Measurements from ENCODE around the gene LIPA. TPM values are rescaled to one million over a fixed set of nuclear protein-coding genes. Genes with fewer than 3 reads are reported as not detected.

LIPA gene
- total RNA-seq, 5 donors from 2014 or later (not counting 1 experiment from before 2014, with no cell fraction given) = 23.2 to 38.2 (median 33.6) TPM

DNA sequence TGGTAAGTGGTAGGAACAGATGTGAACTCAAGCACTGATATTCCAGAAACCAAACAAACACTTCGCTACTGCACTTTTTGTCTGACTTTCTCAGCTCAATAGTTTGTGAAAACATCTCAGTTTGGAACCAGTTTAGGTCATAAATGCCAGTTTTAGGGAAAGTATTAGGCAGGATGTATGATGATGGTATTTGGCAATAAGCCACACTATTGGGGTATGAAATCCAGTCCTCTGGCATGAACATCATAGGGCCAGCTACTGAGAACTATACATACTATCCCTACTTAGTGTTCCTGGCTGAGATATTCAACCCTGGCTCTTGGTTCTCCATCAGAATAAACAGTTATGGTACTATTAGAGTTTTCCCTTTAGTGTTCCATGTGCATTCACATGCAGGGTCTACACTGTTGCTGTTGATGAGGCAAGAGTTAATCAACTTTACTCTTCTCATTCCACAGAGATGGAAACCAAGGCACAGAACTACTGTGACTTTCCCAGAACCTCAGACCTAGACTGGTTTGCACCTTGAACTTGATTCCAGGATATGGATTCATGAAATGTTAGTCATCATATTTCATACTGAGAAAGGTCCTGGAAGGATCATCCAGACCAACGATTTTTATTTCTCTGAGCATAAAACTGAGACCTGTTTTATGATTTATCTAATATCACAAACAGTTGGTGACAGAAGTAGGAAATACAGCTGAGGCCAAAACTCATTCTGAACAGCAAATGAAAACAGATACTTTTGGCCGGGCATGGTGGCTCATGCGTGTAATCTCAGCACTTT is 30.2 kb upstream of the LIPA start:
- H3K36me3 ChIP-seq (ENCODE audit: control insufficient read depth in 2 of 2, extremely low read depth in 1 of 2, insufficient read depth in 1 of 2, low read length in 1 of 2) = no peaks in the 10 kb centered on the region
- peaks cover 0 to 4% of the 10 kb centered on the region in 2 donors for H3K27me3 Mint-ChIP-seq
- H3K27ac Mint-ChIP-seq = no peak overlapping the region
- ATAC-seq (replicated peaks in 1 of 4) = no peak
- no peaks in the 10 kb centered on the region for H3K36me3 Mint-ChIP-seq
- no peaks in the 10 kb centered on the region for H3K4me1 ChIP-seq (ENCODE audit: control insufficient read depth in 1 of 2, extremely low read depth in 1 of 2, insufficient read depth in 2 of 2, low read length in 2 of 2)
- CTCF ChIA-PET = no interaction called here
- no peaks in the 10 kb centered on the region for H3K4me1 Mint-ChIP-seq
- H3K9me3 Mint-ChIP-seq = no peaks in the 10 kb centered on the region
- H3K4me3 ChIP-seq (ENCODE audit: control insufficient read depth in 1 of 2, extremely low read depth in 1 of 2, low read length in 1 of 2) = no peak overlapping the region
- no peaks in the 10 kb centered on the region for H3K9me3 ChIP-seq
- no peak overlapping the region for H3K4me3 Mint-ChIP-seq
- no peak for DNase-seq
- 100% methylated on average over 1 of the region's 4 CpGs for WGBS (ENCODE audit: insufficient coverage)
- POLR2A ChIA-PET = no interaction called here
- no peak overlapping the region for H3K27ac ChIP-seq (ENCODE audit: low read length)
- peaks cover 0 to 2% of the 10 kb centered on the region in 2 experiments for H3K27me3 ChIP-seq (replicated peaks in 1 of 2; ENCODE audit: control insufficient read depth in 2 of 2, extremely low read depth in 1 of 2, insufficient read depth in 2 of 2, low read length in 1 of 2)

DNA sequence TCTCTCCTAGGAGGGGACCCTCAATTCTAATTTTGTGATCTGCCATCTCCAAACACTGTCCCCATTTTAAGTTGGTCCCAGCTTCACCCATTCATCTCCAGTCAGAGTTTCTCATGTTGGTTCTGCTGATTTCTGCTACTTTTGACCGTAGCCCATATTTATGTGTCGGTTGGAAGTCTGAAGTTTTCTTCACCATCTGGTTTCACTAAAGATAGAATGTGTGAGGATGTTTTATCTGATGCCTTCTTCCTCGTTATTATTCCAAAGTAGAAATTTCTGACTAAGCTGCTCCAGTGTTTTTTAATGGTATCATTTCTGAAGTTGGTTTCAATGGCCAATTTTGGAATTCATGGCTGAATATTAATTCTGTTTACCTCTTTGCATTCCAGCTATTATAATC is 28.9 kb upstream of the LIPA start:
- Histone ChIP-seq H3K36me3 (ENCODE audit: control insufficient read depth in 2 of 2, extremely low read depth in 1 of 2, insufficient read depth in 1 of 2, low read length in 1 of 2) (no peaks in the 10 kb centered on the region), H3K27ac (ENCODE audit: low read length) (no peak overlapping the region), H3K9me3 (no peaks in the 10 kb centered on the region), H3K27me3 (replicated peaks in 1 of 2; ENCODE audit: control insufficient read depth in 2 of 2, extremely low read depth in 1 of 2, insufficient read depth in 2 of 2, low read length in 1 of 2) (no peaks in the 10 kb centered on the region), H3K4me3 (ENCODE audit: control insufficient read depth in 1 of 2, extremely low read depth in 1 of 2, low read length in 1 of 2) (no peak overlapping the region), H3K4me1 (ENCODE audit: control insufficient read depth in 1 of 2, extremely low read depth in 1 of 2, insufficient read depth in 2 of 2, low read length in 2 of 2) (no peaks in the 10 kb centered on the region)
- Mint-ChIP-seq H3K27me3 (peaks cover 0 to under 1% of the 10 kb centered on the region in 2 donors), H3K9me3 (no peaks in the 10 kb centered on the region), H3K27ac (no peak overlapping the region), H3K4me3 (no peak overlapping the region), H3K4me1 (no peaks in the 10 kb centered on the region), H3K36me3 (no peaks in the 10 kb centered on the region)
- ATAC-seq (replicated peaks in 1 of 4) (no peak), DNase-seq (no peak)
- POLR2A ChIA-PET = no interaction called here
- no CpG with 5 or more reads among the region's 3 CpGs for WGBS (ENCODE audit: insufficient coverage)
- CTCF ChIA-PET = no interaction called here

DNA sequence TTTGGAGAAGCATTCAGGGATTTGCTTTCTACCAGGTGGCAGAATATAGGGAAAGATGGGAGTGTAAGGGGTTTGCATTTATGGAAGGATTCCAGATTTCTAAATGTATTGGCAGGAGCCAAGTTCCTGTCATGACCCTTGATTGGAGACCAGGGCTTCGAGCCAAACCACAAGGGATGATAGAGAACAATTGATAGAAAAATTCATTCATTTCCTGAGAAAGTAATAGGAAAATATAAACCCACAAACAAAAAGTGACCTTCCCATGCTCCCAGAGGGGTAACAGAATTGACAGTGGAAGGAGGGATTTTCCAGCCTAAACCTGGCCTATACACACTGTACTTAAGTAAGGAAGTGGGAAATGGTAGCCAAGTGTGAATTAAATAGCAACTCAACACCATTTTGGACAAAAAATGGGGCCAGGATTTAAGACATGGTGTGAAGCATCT is 27.9 kb upstream of the LIPA start:
- Histone ChIP-seq H3K27ac (ENCODE audit: low read length) (no peak overlapping the region), H3K27me3 (replicated peaks in 1 of 2; ENCODE audit: control insufficient read depth in 2 of 2, extremely low read depth in 1 of 2, insufficient read depth in 2 of 2, low read length in 1 of 2) (no peaks in the 10 kb centered on the region), H3K4me3 (ENCODE audit: control insufficient read depth in 1 of 2, extremely low read depth in 1 of 2, low read length in 1 of 2) (no peak overlapping the region), H3K9me3 (no peaks in the 10 kb centered on the region), H3K4me1 (ENCODE audit: control insufficient read depth in 1 of 2, extremely low read depth in 1 of 2, insufficient read depth in 2 of 2, low read length in 2 of 2) (no peaks in the 10 kb centered on the region), H3K36me3 (ENCODE audit: control insufficient read depth in 2 of 2, extremely low read depth in 1 of 2, insufficient read depth in 1 of 2, low read length in 1 of 2) (no peaks in the 10 kb centered on the region)
- peaks cover 2 to 4% of the 10 kb centered on the region in 2 donors for H3K27me3 Mint-ChIP-seq
- H3K27ac Mint-ChIP-seq = no peak overlapping the region
- ChIA-PET CTCF (no interaction called here), POLR2A (no interaction called here)
- no CpG with 5 or more reads among the region's 1 CpG for WGBS (ENCODE audit: insufficient coverage)
- H3K9me3 Mint-ChIP-seq = no peaks in the 10 kb centered on the region
- no peak for ATAC-seq (replicated peaks in 1 of 4)
- no peaks in the 10 kb centered on the region for H3K36me3 Mint-ChIP-seq
- DNase-seq = no peak
- H3K4me3 Mint-ChIP-seq = no peak overlapping the region
- no peaks in the 10 kb centered on the region for H3K4me1 Mint-ChIP-seq

DNA sequence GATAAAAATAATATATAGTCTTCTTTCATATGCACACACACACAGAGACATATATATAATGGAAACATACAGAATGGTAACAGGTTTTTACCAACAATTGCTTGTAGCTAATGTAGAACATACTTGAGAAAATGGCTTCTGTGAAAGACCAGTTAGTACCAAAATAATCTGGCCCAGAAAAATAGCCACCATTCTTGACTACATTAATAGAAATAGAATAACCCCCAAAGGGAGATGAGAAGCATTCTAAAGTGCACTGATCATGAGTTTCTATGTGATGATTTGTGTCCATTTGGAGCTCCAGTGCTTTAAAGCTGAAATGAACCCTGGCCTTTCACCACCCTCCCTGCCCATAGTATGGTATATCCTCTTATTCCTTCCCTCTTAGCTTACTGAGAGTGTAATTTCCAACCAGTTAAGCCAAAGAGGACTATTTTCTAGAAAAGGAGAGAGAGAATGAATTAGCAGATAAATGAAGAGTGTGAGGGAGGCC is 27.4 kb upstream of the LIPA start:
- H3K27ac Mint-ChIP-seq = no peak overlapping the region
- Histone ChIP-seq H3K4me1 (ENCODE audit: control insufficient read depth in 1 of 2, extremely low read depth in 1 of 2, insufficient read depth in 2 of 2, low read length in 2 of 2) (no peaks in the 10 kb centered on the region), H3K27ac (ENCODE audit: low read length) (no peak overlapping the region), H3K36me3 (ENCODE audit: control insufficient read depth in 2 of 2, extremely low read depth in 1 of 2, insufficient read depth in 1 of 2, low read length in 1 of 2) (no peaks in the 10 kb centered on the region), H3K4me3 (ENCODE audit: control insufficient read depth in 1 of 2, extremely low read depth in 1 of 2, low read length in 1 of 2) (no peak overlapping the region), H3K27me3 (replicated peaks in 1 of 2; ENCODE audit: control insufficient read depth in 2 of 2, extremely low read depth in 1 of 2, insufficient read depth in 2 of 2, low read length in 1 of 2) (no peaks in the 10 kb centered on the region), H3K9me3 (no peaks in the 10 kb centered on the region)
- no peak overlapping the region for H3K4me3 Mint-ChIP-seq
- no peak for DNase-seq
- no peak for ATAC-seq (replicated peaks in 1 of 4)
- ChIA-PET POLR2A (no interaction called here), CTCF (no interaction called here)
- H3K4me1 Mint-ChIP-seq = no peaks in the 10 kb centered on the region
- H3K36me3 Mint-ChIP-seq = no peaks in the 10 kb centered on the region
- no peaks in the 10 kb centered on the region for H3K9me3 Mint-ChIP-seq
- peaks cover 2 to 4% of the 10 kb centered on the region in 2 donors for H3K27me3 Mint-ChIP-seq

DNA sequence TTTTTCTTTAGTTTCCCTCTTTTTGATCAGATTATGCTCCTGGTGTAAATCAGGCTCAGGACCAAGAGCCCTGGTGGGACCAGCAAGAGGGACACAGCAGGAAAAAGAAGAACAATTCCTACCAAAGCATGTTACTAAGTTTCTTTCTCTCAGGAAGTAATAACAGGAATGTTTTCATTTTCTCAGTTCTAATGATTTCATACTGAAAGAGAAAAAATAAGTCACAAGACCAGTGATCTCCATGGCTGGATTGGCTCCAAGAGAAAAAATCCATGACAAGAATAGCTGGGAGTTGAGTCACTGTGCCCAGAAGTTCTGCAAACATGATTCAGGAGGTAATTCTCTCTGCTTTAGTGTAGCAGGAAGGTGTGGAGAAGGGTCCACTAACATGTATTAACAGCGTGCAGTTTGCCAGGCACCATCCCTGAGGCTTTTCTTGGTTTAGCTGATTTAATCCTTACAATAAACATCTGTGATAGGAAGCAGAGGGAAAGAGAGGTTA is 26.5 kb upstream of the LIPA start:
- no peak for ATAC-seq (replicated peaks in 1 of 4)
- no peaks in the 10 kb centered on the region for H3K4me1 ChIP-seq (ENCODE audit: control insufficient read depth in 1 of 2, extremely low read depth in 1 of 2, insufficient read depth in 2 of 2, low read length in 2 of 2)
- no peaks in the 10 kb centered on the region for H3K36me3 Mint-ChIP-seq
- ChIA-PET POLR2A (no interaction called here), CTCF (interaction anchor here in 1 of 2 donors (0.6 kb wide), 1 partner anchor 366 kb away, joined by 3 read pairs; no protein-coding TSS in a partner anchor)
- DNase-seq = no peak
- no peak overlapping the region for H3K4me3 ChIP-seq (ENCODE audit: control insufficient read depth in 1 of 2, extremely low read depth in 1 of 2, low read length in 1 of 2)
- H3K27ac ChIP-seq (ENCODE audit: low read length) = no peak overlapping the region
- H3K4me1 Mint-ChIP-seq = no peaks in the 10 kb centered on the region
- H3K27me3 ChIP-seq (replicated peaks in 1 of 2; ENCODE audit: control insufficient read depth in 2 of 2, extremely low read depth in 1 of 2, insufficient read depth in 2 of 2, low read length in 1 of 2) = no peaks in the 10 kb centered on the region
- H3K27ac Mint-ChIP-seq = no peak overlapping the region
- H3K36me3 ChIP-seq (ENCODE audit: control insufficient read depth in 2 of 2, extremely low read depth in 1 of 2, insufficient read depth in 1 of 2, low read length in 1 of 2) = no peaks in the 10 kb centered on the region
- H3K4me3 Mint-ChIP-seq = no peak overlapping the region
- H3K9me3 ChIP-seq = no peaks in the 10 kb centered on the region
- H3K9me3 Mint-ChIP-seq = no peaks in the 10 kb centered on the region
- no CpG with 5 or more reads among the region's 1 CpG for WGBS (ENCODE audit: insufficient coverage)
- peaks cover 2 to 4% of the 10 kb centered on the region in 2 donors for H3K27me3 Mint-ChIP-seq

DNA sequence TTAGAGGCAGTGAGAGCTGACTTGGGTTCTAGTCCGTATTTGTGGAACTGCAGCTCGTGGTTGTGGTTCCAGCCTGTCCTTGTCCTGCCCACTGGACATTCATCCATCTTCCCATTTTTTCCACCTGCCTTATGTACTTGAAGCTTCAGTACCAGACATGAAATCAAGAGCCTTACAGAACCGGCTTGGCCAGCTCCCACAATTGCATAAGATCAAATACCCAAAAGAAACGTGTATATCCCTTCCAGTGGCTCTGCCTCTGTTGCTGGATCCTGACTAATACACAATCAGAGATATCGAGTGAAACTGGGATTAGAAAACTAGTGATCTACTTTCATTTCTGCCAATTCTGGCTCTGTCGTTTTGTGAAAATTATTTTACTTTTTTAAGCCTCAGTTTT is 23.8 kb upstream of the LIPA start:
- H3K9me3 Mint-ChIP-seq = no peaks in the 10 kb centered on the region
- H3K36me3 Mint-ChIP-seq = no peaks in the 10 kb centered on the region
- H3K36me3 ChIP-seq (ENCODE audit: control insufficient read depth in 2 of 2, extremely low read depth in 1 of 2, insufficient read depth in 1 of 2, low read length in 1 of 2) = no peaks in the 10 kb centered on the region
- peaks cover 2 to 7% of the 10 kb centered on the region in 2 donors for H3K27me3 Mint-ChIP-seq
- H3K27ac ChIP-seq (ENCODE audit: low read length) = no peak overlapping the region
- POLR2A ChIA-PET = no interaction called here
- no peaks in the 10 kb centered on the region for H3K4me1 Mint-ChIP-seq
- no peak overlapping the region for H3K4me3 Mint-ChIP-seq
- H3K27me3 ChIP-seq (replicated peaks in 1 of 2; ENCODE audit: control insufficient read depth in 2 of 2, extremely low read depth in 1 of 2, insufficient read depth in 2 of 2, low read length in 1 of 2) = no peaks in the 10 kb centered on the region
- DNase-seq (no peak), ATAC-seq (replicated peaks in 1 of 4) (no peak)
- H3K9me3 ChIP-seq = no peaks in the 10 kb centered on the region
- CTCF ChIA-PET = interaction anchor here (0.6 to 1.3 kb wide), 2 partner anchors 248 to 321 kb away, joined by 3 read pairs; no protein-coding TSS in a partner anchor
- no peak overlapping the region for H3K27ac Mint-ChIP-seq
- 63% methylated on average over 2 of the region's 6 CpGs for WGBS (ENCODE audit: insufficient coverage)
- H3K4me3 ChIP-seq (ENCODE audit: control insufficient read depth in 1 of 2, extremely low read depth in 1 of 2, low read length in 1 of 2) = no peak overlapping the region
- H3K4me1 ChIP-seq (ENCODE audit: control insufficient read depth in 1 of 2, extremely low read depth in 1 of 2, insufficient read depth in 2 of 2, low read length in 2 of 2) = no peaks in the 10 kb centered on the region

Measured in T-cell (primary cell).